HEK293T (cell line): ENCODE measurements around the gene OR6Q1.

Source experiments
- ARNT ChIP-seq: fragments of 450-650 bp; IDR thresholded peaks from 2 replicates; pipeline ENCODE4 v1.6.1; 2017; ENCODE audit warnings: mild to moderate bottlenecking
- BHLHE40 ChIP-seq: fragments of 450-650 bp; IDR thresholded peaks from 2 replicates; pipeline ENCODE4 v1.6.1; 2016; ENCODE audit warnings: mild to moderate bottlenecking, moderate library complexity, borderline replicate concordance
- ELF4 ChIP-seq: fragments of 450-650 bp; IDR thresholded peaks from 2 replicates; pipeline ENCODE4 v1.6.1; 2017; ENCODE audit warnings: antibody characterized with exemption
- FOXA1 ChIP-seq: fragments of 450-650 bp; IDR thresholded peaks from 2 replicates; pipeline ENCODE4 v1.6.1; 2016; ENCODE audit warnings: mild to moderate bottlenecking
- FOXK2 ChIP-seq: fragments of 450-650 bp; IDR thresholded peaks from 2 replicates; pipeline ENCODE4 v1.6.1; 2016; ENCODE audit warnings: mild to moderate bottlenecking
- FOXM1 ChIP-seq: fragments of 450-650 bp; IDR thresholded peaks from 2 replicates; pipeline ENCODE4 v1.6.1; 2017; ENCODE audit warnings: mild to moderate bottlenecking, borderline replicate concordance
- HDGF ChIP-seq: fragments of 450-650 bp; IDR thresholded peaks from 2 replicates; pipeline ENCODE4 v1.6.1; 2017; ENCODE audit warnings: antibody characterized with exemption, borderline replicate concordance
- SP1 ChIP-seq: fragments of 450-650 bp; IDR thresholded peaks from 2 replicates; pipeline ENCODE4 v1.6.1; 2017
- SUZ12 ChIP-seq: fragments of 450-650 bp; IDR thresholded peaks from 2 replicates; pipeline ENCODE4 v1.6.1; 2016; ENCODE audit warnings: mild to moderate bottlenecking
- TARDBP ChIP-seq: fragments of 450-650 bp; IDR thresholded peaks from 2 replicates; pipeline ENCODE4 v1.6.1; 2016
- TF ChIP-seq, protein P1 (sequence below): fragments of 450-650 bp; IDR thresholded peaks from 2 replicates; pipeline ENCODE4 v1.6.1; 2016

DNA sequence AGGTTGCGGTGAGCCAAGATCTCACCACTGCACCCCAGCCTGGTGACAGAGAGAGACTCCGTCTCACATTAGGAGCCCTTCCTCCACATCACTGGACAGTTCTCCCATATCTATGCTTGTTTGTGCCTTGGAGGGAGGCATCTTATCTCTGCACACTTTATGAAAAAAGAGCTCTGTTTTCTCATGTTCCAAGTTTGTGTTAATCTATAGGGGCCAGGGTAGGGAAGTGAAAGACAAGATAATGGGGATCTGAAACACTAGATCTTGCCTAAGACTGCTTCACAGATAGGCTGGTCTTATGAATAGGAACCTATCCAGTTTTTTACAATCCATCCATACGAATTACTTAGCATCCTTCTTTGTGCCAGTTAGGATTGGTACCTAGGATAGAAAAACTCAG lies 17.1 kb downstream of the OR6Q1 start:
- TF ChIP-seq FOXM1, result no peak
- no peak for TF ChIP-seq ARNT
- TF ChIP-seq HDGF, result no peak
- TF ChIP-seq FOXK2, result no peak
- TF ChIP-seq SUZ12, result no peak
- no peak for TF ChIP-seq SP1
- TF ChIP-seq TARDBP, result no peak
- TF ChIP-seq ELF4, result no peak
- TF ChIP-seq, protein P1, sequence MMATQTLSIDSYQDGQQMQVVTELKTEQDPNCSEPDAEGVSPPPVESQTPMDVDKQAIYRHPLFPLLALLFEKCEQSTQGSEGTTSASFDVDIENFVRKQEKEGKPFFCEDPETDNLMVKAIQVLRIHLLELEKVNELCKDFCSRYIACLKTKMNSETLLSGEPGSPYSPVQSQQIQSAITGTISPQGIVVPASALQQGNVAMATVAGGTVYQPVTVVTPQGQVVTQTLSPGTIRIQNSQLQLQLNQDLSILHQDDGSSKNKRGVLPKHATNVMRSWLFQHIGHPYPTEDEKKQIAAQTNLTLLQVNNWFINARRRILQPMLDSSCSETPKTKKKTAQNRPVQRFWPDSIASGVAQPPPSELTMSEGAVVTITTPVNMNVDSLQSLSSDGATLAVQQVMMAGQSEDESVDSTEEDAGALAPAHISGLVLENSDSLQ, result no peak
- no peak for TF ChIP-seq BHLHE40
- TF ChIP-seq FOXA1, result no peak
